NCI-H345 treated with DMSO at 0.1 percent for 48 hours (cell line): ENCODE data around the gene TFAP2A.

Source experiments
- DNase-seq: peaks from one replicate; lab custom pipeline; 2025; ENCODE audit not compliant: unreplicated experiment; lab: John Stamatoyannopoulos, UW

Gene TFAP2A

GRCh38 chr6:10413262-10413849 is 1.5 kb downstream of the TFAP2A start:
- DNase-seq, result no peak

- no peak for DNase-seq
Observed at GRCh38 chr6:10412461-10413261, 2.2 kb downstream of the TFAP2A start.

GRCh38 chr6:10411971-10412460 is 2.9 kb downstream of the TFAP2A start:
- DNase-seq, result no peak

- DNase-seq, result no peak
Observed at GRCh38 chr6:10411131-10411970, 3.5 kb downstream of the TFAP2A start.

GRCh38 chr6:10410207-10411050 is 4.4 kb downstream of the TFAP2A start:
- no peak for DNase-seq

- no peak for DNase-seq
Observed at GRCh38 chr6:10409731-10410206, 5.1 kb downstream of the TFAP2A start.

- DNase-seq, result no peak
Observed at GRCh38 chr6:10409233-10409721, 5.6 kb downstream of the TFAP2A start.

GRCh38 chr6:10408457-10408856 is 6.4 kb downstream of the TFAP2A start:
- DNase-seq, result no peak

- no peak for DNase-seq
Observed at GRCh38 chr6:10407674-10408054, 7.2 kb downstream of the TFAP2A start.

GRCh38 chr6:10407018-10407673 is 7.7 kb downstream of the TFAP2A start:
- no peak for DNase-seq

GRCh38 chr6:10406556-10406955 is 8.3 kb downstream of the TFAP2A start:
- DNase-seq, result no peak

GRCh38 chr6:10405513-10405900 is 9.4 kb downstream of the TFAP2A start:
- DNase-seq, result no peak

- DNase-seq, result no peak
Observed at GRCh38 chr6:10404799-10405512, 9.9 kb downstream of the TFAP2A start.

GRCh38 chr6:10404107-10404798 is 10.6 kb downstream of the TFAP2A start:
- peak; percentile 80 for DNase-seq

- DNase-seq, result no peak
Observed at GRCh38 chr6:10403385-10404106, 11.3 kb downstream of the TFAP2A start.

- DNase-seq, result no peak
Observed at GRCh38 chr6:10402648-10403311, 12.1 kb downstream of the TFAP2A start.

- DNase-seq, result no peak
Observed at GRCh38 chr6:10401632-10402223, 13.1 kb downstream of the TFAP2A start.
